OCI-LY7 (cell line): ENCODE results near the gene CFAP161. TPM values are rescaled to one million over a fixed set of nuclear protein-coding genes. Genes with fewer than 3 reads are reported as not detected.

Source experiments
- BruUV-seq: library from RNA; stranded (reverse); fragments of 400-500 nt; replicated peaks from 2 replicates; lab custom pipeline; 2021; lab: Mats Ljungman, UMichigan
- CTCF ChIA-PET: fragments of 300-600 bp; sonication (Branson Sonifier 250); formaldehyde crosslinking; loops from one replicate; lab custom pipeline; 2022; ENCODE audit warnings: antibody characterized with exemption; ENCODE audit not compliant: unreplicated experiment; lab: Charles Lee
- POLR2A ChIA-PET: fragments of 300-600 bp; sonication (Branson Sonifier 250); formaldehyde crosslinking; loops from one replicate; lab custom pipeline; 2022; ENCODE audit warnings: antibody characterized with exemption; lab: Charles Lee
- DNase-seq: peaks from one replicate; pipeline ENCODE4 v3.0.0-alpha.2; 2015; ENCODE audit warnings: low spot score
- H2AFZ ChIP-seq: fragments of 200-600 bp; sonication (generic), shearing (Covaris generic); 2 replicates; pipeline ENCODE4 v1.6.1; 2014; ENCODE audit warnings: mild to moderate bottlenecking, antibody characterized with exemption, low read length, moderate library complexity
- H3K27ac ChIP-seq: fragments of 200-600 bp; sonication (generic); 2 replicates; pipeline ENCODE4 v1.5.1; 2014; ENCODE audit warnings: mixed run types, low read depth, mild to moderate bottlenecking, moderate library complexity, low read length, inconsistent platforms; ENCODE audit not compliant: poor library complexity, severe bottlenecking
- H3K36me3 ChIP-seq: fragments of 200-600 bp; sonication (generic); 2 replicates; pipeline ENCODE4 v1.6.1; 2014; ENCODE audit warnings: mild to moderate bottlenecking, antibody characterized with exemption, low read length, moderate library complexity, mixed read lengths; ENCODE audit not compliant: insufficient read depth
- H3K4me1 ChIP-seq: fragments of 200-600 bp; sonication (generic); 2 replicates; pipeline ENCODE4 v1.5.1; 2014; ENCODE audit warnings: mild to moderate bottlenecking, low read length; ENCODE audit not compliant: insufficient read depth, poor library complexity, severe bottlenecking
- H3K4me2 ChIP-seq: fragments of 200-600 bp; sonication (generic); 2 replicates; pipeline ENCODE4 v1.6.1; 2014; ENCODE audit warnings: mild to moderate bottlenecking, low read length
- H3K4me3 ChIP-seq: fragments of 200-600 bp; sonication (generic); 2 replicates; pipeline ENCODE4 v1.5.1; 2014; ENCODE audit warnings: mild to moderate bottlenecking, low read depth, low read length; ENCODE audit not compliant: poor library complexity, severe bottlenecking
- H3K79me2 ChIP-seq: fragments of 200-600 bp; sonication (generic); 2 replicates; pipeline ENCODE4 v1.6.1; 2016; ENCODE audit warnings: low read depth, mild to moderate bottlenecking, low read length, moderate library complexity, mixed read lengths; ENCODE audit not compliant: insufficient read depth
- H3K9me2 ChIP-seq: fragments of 200-600 bp; sonication (generic); 2 replicates; pipeline ENCODE4 v1.6.1; 2016; ENCODE audit warnings: mild to moderate bottlenecking, low read length, mixed read lengths; ENCODE audit not compliant: insufficient read depth
- H3K9me3 ChIP-seq: fragments of 200-600 bp; sonication (generic); 2 replicates; pipeline ENCODE4 v1.6.1; 2014; ENCODE audit warnings: mild to moderate bottlenecking, mixed run types, low read length, mixed read lengths
- H4K20me1 ChIP-seq: fragments of 200-600 bp; sonication (generic); 2 replicates; pipeline ENCODE4 v1.6.1; 2014; ENCODE audit warnings: mild to moderate bottlenecking, antibody characterized with exemption, low read length, moderate library complexity, mixed read lengths; ENCODE audit not compliant: insufficient read depth
- CTCF ChIP-seq: fragments of 200-600 bp; sonication (generic); conservative IDR thresholded peaks from 2 replicates; pipeline ENCODE4 v1.5.1; 2014; ENCODE audit warnings: mild to moderate bottlenecking, antibody characterized with exemption, low read length, moderate library complexity, mixed read lengths
- EZH2phosphoT487 ChIP-seq: fragments of 200-600 bp; sonication (generic); IDR thresholded peaks from 2 replicates; pipeline ENCODE4 v1.6.1; 2018; ENCODE audit warnings: low read depth, borderline replicate concordance, mild to moderate bottlenecking, mixed run types, antibody characterized with exemption, low read length, moderate library complexity, mixed read lengths
- intact Hi-C: fragments of 100-400 bp; cut with micrococcal nuclease; formaldehyde crosslinking; loops from one replicate; pipeline ENCODE4 v1.10.0; 2022; ENCODE audit not compliant: unreplicated experiment
- total RNA-seq, 2 experiments: library from RNA; depleted of rRNA in 1 of 2; stranded (reverse); fragments of >200 nt in 1 of 2; shearing (Covaris generic) in 1 of 2; gene quantifications; 2 replicates each; pipeline ENCODE4 v1.2.3, GENCODE V29; 2014 to 2022

Gene CFAP161
- total RNA-seq, 2 experiments from 2014 or later, result not detected

- no peak for DNase-seq
- Histone ChIP-seq H3K79me2 (no peaks in the 10 kb centered on the region), H3K27ac (no peak overlapping the region), H3K4me1 (no peaks in the 10 kb centered on the region), H3K9me2 (no peaks in the 10 kb centered on the region), H3K36me3 (no peaks in the 10 kb centered on the region), H2AFZ (no peak overlapping the region), H3K4me2 (no peak overlapping the region), H4K20me1 (no peaks in the 10 kb centered on the region), H3K9me3 (no peaks in the 10 kb centered on the region), H3K4me3 (no peak overlapping the region)
- ChIA-PET POLR2A (no interaction called here), CTCF (no interaction called here)
- no TSS peak for BruUV-seq
- TF ChIP-seq EZH2phosphoT487 (no peak), CTCF (no peak)
- intact Hi-C loops, result no loop called here
Measured at GRCh38 chr15:81170511-81170910, 36.4 kb downstream of the CFAP161 start.

DNA sequence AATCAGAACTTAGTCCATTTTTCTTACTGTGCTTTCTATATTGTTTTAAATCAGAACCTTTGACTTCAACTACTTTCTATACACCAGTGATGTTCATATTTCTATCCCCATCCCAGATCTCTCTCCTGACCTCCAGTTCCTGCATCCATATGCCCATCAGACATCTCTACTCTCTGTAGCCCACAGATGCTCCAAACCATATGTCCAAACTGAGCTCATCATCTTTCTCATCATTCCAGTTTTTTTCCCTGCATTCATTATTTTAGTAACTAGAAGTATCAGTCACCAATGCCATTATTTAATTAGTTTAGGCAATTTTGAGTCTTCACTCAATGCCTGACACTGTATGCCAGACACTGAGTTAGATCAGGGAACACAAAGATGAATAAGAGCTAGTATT lies 37.2 kb downstream of the CFAP161 start:
- BruUV-seq, result no TSS peak
- Histone ChIP-seq H3K9me2 (no peaks in the 10 kb centered on the region), H4K20me1 (no peaks in the 10 kb centered on the region), H2AFZ (no peak overlapping the region), H3K9me3 (no peaks in the 10 kb centered on the region), H3K4me2 (no peak overlapping the region), H3K79me2 (no peaks in the 10 kb centered on the region), H3K4me1 (no peaks in the 10 kb centered on the region), H3K27ac (no peak overlapping the region), H3K4me3 (no peak overlapping the region), H3K36me3 (no peaks in the 10 kb centered on the region)
- CTCF ChIA-PET, result no interaction called here
- TF ChIP-seq EZH2phosphoT487 (no peak), CTCF (no peak)
- POLR2A ChIA-PET, result no interaction called here
- no peak for DNase-seq
- intact Hi-C loops, result no loop called here

DNA sequence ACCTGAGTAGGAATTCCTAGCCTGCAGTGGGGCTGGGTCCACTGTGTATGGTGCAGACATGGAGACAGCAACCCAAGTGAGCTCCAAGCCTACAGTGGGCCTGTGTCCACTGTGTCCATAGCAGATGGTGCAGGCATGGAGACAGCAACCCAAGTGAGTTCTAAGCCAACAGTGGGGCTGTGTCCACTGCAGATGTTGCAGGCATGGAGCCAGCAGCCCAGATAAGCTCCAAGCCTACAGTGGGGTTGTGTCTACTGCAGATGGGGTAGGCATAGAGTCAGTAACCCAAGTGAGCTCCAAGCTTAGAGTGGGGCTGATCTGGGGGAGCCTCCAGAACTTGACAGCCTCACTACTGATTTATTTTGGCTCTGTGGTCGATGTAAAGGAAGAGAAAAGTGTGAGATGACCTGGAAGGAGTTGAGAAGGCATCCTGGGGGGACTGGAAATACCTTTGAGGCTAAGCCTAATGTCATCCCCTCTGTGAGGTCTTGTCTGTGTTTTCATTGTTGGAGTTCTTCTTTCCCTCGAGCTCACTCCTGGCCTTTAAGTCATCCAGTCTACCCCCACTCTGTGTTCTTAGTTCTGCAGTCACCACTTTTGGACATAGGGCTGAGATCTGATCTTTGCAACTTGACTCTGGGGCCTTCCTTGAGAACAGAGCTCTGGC lies 40.2 kb downstream of the CFAP161 start:
- H3K79me2 ChIP-seq, result no peaks in the 10 kb centered on the region
- no peak overlapping the region for H3K27ac ChIP-seq
- intact Hi-C loops, result no loop called here
- TF ChIP-seq CTCF (no peak), EZH2phosphoT487 (no peak)
- H2AFZ ChIP-seq, result no peak overlapping the region
- H3K4me2 ChIP-seq, result no peak overlapping the region
- no peaks in the 10 kb centered on the region for H3K36me3 ChIP-seq
- CTCF ChIA-PET, result no interaction called here
- no peaks in the 10 kb centered on the region for H4K20me1 ChIP-seq
- no peaks in the 10 kb centered on the region for H3K4me1 ChIP-seq
- no peak for DNase-seq
- H3K9me3 ChIP-seq, result no peaks in the 10 kb centered on the region
- BruUV-seq, result no TSS peak
- H3K9me2 ChIP-seq, result no peaks in the 10 kb centered on the region
- no peak overlapping the region for H3K4me3 ChIP-seq
- POLR2A ChIA-PET, result no interaction called here
